ENCODE data around the gene GTF2F1.

GRCh38 chr19:6414793-6415590 lies 22.0 kb upstream of the GTF2F1 start:
- TF ChIP-seq CTCF (IDR thresholded peaks at IDR 0.05): no peak
- TF ChIP-seq POLR2A (IDR thresholded peaks at IDR 0.05): no peak
